ENCODE measurements around the gene SFXN4.

- no peak for TF ChIP-seq POLR2AphosphoS5 (IDR thresholded peaks at IDR 0.05; ENCODE audit: low read depth, low read length)
- no peak for TF ChIP-seq TAF1 (IDR thresholded peaks at IDR 0.05; ENCODE audit: borderline replicate concordance, insufficient read depth, low read length)
Measured at GRCh38 chr10:119166118-119166500, 595 bp upstream of the SFXN4 start.

Measured in PFSK-1 (cell line).